ENCODE results near the gene MTARC1.

DNA sequence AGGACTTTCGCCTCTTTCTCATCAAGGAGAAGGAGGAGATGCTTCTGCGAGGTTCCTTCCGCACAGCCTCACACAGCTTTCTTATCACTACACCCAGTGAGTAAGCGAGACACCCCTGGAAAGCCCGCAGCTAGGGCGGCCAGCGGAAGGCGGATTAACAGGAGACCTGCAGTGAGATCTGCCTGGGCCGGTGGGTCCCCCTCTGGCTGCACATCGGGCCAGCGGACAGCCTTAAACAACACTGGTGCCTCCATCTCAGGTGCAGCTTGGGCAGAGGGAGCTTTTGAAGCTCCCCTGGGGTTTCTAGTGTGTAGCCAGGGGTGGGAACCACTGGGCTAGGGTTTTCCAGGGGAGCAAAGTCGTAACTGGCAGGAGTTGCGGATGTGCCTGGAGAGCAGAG is 17.5 kb upstream of the MTARC1 start:
- TF ChIP-seq, protein P1, sequence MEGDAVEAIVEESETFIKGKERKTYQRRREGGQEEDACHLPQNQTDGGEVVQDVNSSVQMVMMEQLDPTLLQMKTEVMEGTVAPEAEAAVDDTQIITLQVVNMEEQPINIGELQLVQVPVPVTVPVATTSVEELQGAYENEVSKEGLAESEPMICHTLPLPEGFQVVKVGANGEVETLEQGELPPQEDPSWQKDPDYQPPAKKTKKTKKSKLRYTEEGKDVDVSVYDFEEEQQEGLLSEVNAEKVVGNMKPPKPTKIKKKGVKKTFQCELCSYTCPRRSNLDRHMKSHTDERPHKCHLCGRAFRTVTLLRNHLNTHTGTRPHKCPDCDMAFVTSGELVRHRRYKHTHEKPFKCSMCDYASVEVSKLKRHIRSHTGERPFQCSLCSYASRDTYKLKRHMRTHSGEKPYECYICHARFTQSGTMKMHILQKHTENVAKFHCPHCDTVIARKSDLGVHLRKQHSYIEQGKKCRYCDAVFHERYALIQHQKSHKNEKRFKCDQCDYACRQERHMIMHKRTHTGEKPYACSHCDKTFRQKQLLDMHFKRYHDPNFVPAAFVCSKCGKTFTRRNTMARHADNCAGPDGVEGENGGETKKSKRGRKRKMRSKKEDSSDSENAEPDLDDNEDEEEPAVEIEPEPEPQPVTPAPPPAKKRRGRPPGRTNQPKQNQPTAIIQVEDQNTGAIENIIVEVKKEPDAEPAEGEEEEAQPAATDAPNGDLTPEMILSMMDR (conservative IDR thresholded peaks at IDR 0.05) = no peak
- no peak for TF ChIP-seq ZFX (IDR thresholded peaks at IDR 0.05)
